Activated T-cell treated with anti-CD3 and anti-CD28 coated beads, Interleukin-2, amount 50 U/mL, for 24 hours (primary cell): ENCODE measurements around the gene RASGRF2.
"Not testable (repeated sequence)": the region's sequence is repeated elsewhere in the genome, so short reads cannot be mapped to it uniquely, and the experiment has no call there.

Experiments used
- DNase-seq: peaks from one replicate; pipeline ENCODE4 v3.0.0-alpha.2; 2020
- H3K27ac Mint-ChIP-seq: 2 replicates; pipeline ENCODE4 v1.8.0; 2020; ENCODE audit warnings: mild to moderate bottlenecking, mixed read lengths
- H3K27me3 Mint-ChIP-seq: 2 replicates; pipeline ENCODE4 v1.8.0; 2020; ENCODE audit warnings: mixed read lengths
- H3K36me3 Mint-ChIP-seq: 2 replicates; pipeline ENCODE4 v1.8.0; 2020; ENCODE audit warnings: low read depth, mixed read lengths
- H3K4me1 Mint-ChIP-seq: 2 replicates; pipeline ENCODE4 v1.8.0; 2020; ENCODE audit warnings: low read depth, mixed read lengths
- H3K4me3 Mint-ChIP-seq: 2 replicates; pipeline ENCODE4 v1.8.0; 2020; ENCODE audit warnings: mild to moderate bottlenecking, moderate library complexity, mixed read lengths
- H3K9me3 Mint-ChIP-seq: 2 replicates; pipeline ENCODE4 v1.8.0; 2020; ENCODE audit warnings: mixed read lengths

The RASGRF2 gene

GRCh38 chr5:81029736-81030135, 69.6 kb downstream of the RASGRF2 start:
- not testable (repeated sequence) for H3K36me3 Mint-ChIP-seq, DNase-seq, H3K4me3 Mint-ChIP-seq, H3K27ac Mint-ChIP-seq, H3K27me3 Mint-ChIP-seq
- H3K9me3 Mint-ChIP-seq, result peaks cover 11% of the 10 kb centered on the region
- H3K4me1 Mint-ChIP-seq, result peaks cover 45% of the 10 kb centered on the region

DNA sequence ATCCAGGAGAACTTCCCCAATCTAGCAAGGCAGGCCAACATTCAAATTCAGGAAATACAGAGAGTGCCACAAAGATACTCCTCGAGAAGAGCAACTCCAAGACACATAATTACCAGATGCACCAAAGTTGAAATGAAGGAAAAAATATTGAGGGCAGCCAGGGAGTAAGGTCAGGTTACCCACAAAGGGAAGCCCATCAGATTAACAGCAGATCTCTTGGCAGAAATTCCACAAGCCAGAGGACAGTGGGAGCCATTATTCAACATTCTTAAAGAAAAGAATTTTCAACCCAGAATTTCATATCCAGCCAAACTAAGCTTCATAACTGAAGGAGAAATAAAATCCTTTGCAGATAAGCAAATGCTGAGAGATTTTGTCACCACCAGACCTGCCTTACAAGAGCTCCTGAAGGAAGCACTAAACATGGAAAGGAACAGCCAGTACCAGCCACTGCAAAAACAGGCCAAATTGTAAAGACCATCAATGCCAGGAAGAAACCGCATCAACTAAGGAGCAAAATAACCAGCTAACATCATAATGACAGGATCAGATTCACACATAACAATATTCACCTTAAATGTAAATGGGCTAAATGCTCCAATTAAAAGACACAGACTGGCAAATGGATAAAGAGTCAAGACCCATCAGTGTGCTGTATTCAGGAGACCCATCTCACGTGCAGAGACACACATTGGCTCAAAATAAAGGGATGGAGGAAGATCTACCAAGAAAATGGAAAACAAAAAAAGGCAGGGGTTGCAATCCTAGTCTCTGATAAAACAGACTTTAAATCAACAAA, 70.3 kb downstream of the RASGRF2 start:
- not testable (repeated sequence) for DNase-seq, H3K27ac Mint-ChIP-seq, H3K27me3 Mint-ChIP-seq, H3K4me3 Mint-ChIP-seq, H3K36me3 Mint-ChIP-seq
- peaks cover 11% of the 10 kb centered on the region for H3K9me3 Mint-ChIP-seq
- peaks cover 38% of the 10 kb centered on the region for H3K4me1 Mint-ChIP-seq

DNA sequence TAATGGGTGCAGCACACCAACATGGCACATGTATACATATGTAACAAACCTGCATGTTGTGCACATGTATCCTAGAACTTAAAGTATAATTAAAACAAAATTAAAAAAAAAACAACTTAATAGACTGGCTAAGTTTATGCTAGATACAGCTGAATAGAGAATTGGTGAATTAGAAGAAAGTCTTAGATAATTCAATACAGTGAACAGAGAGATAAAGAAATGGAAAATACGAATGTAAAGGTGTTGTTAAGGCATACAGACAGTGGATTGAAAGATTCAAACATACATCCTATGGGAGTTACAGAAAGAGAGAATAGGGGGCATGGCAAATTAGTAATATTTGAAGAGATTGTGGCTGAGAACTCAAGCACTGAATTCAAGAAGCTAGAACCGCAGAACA, 75.4 kb downstream of the RASGRF2 start:
- Mint-ChIP-seq H3K4me1 (peaks cover 15% of the 10 kb centered on the region), H3K27me3 (no peaks in the 10 kb centered on the region), H3K36me3 (no peaks in the 10 kb centered on the region), H3K4me3 (no peak overlapping the region), H3K9me3 (peaks cover 8% of the 10 kb centered on the region), H3K27ac (no peak overlapping the region)
- no peak for DNase-seq

GRCh38 chr5:81038495-81038894, 78.3 kb downstream of the RASGRF2 start:
- H3K27ac Mint-ChIP-seq, result no peak overlapping the region
- peaks cover 24% of the 10 kb centered on the region for H3K4me1 Mint-ChIP-seq
- H3K9me3 Mint-ChIP-seq, result peaks cover 6% of the 10 kb centered on the region
- H3K27me3 Mint-ChIP-seq, result no peaks in the 10 kb centered on the region
- DNase-seq, result no peak
- H3K36me3 Mint-ChIP-seq, result no peaks in the 10 kb centered on the region
- H3K4me3 Mint-ChIP-seq, result no peak overlapping the region

- no peak overlapping the region for H3K4me3 Mint-ChIP-seq
- H3K9me3 Mint-ChIP-seq, result no peaks in the 10 kb centered on the region
- peaks cover 28% of the 10 kb centered on the region for H3K36me3 Mint-ChIP-seq
- DNase-seq, result no peak
- no peak overlapping the region for H3K27ac Mint-ChIP-seq
- no peaks in the 10 kb centered on the region for H3K27me3 Mint-ChIP-seq
- H3K4me1 Mint-ChIP-seq, result peaks cover 42% of the 10 kb centered on the region
These were observed 84.7 kb downstream of the RASGRF2 start for GRCh38 chr5:81044868-81045267.

DNA sequence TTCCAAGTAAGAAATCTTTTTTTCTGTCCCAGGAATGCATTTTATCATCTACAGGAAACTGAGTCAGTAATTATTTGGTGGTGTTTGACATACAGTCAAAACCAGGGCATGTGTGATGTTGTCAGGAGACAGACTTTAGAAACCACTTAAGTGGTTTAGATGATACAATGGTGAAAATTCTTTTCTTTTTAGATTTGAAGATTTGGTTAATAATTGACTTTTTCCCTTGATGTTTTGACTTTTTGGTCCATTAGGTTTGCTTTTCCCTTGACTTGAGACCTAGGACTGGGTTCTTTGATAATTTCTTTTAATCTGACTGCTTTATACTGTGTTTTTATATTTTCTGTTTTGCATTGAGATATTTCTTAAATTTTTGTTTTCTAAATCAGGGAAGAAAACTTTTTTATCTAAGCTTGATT, 85.2 kb downstream of the RASGRF2 start:
- Mint-ChIP-seq H3K27me3 (no peaks in the 10 kb centered on the region), H3K4me3 (no peak overlapping the region), H3K9me3 (no peaks in the 10 kb centered on the region), H3K36me3 (peaks cover 30% of the 10 kb centered on the region), H3K4me1 (peaks cover 42% of the 10 kb centered on the region), H3K27ac (peak overlapping the region; percentile 31)
- DNase-seq, result no peak

DNA sequence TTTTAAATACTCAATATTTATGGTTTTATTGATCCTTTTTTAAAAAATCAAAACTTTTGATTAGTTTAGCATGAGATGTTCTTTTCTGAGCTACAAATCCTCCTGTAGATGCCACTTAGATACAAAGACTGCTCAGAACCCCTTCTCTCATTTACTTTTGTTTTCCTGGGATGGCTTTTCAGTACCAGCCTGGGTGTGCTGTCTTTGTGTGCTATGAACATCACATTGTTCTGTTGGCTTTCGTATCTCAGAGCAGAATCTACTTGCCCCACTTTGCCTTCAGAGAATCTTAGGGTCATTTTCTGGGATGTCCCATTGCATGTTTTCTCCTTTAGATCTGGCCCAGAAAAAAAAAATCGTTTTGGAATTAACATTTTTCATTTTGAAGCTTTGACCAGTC, 85.9 kb downstream of the RASGRF2 start:
- H3K4me1 Mint-ChIP-seq, result peaks cover 42% of the 10 kb centered on the region
- H3K27me3 Mint-ChIP-seq, result no peaks in the 10 kb centered on the region
- no peak overlapping the region for H3K4me3 Mint-ChIP-seq
- no peak overlapping the region for H3K27ac Mint-ChIP-seq
- H3K9me3 Mint-ChIP-seq, result no peaks in the 10 kb centered on the region
- peaks cover 32% of the 10 kb centered on the region for H3K36me3 Mint-ChIP-seq
- no peak for DNase-seq

DNA sequence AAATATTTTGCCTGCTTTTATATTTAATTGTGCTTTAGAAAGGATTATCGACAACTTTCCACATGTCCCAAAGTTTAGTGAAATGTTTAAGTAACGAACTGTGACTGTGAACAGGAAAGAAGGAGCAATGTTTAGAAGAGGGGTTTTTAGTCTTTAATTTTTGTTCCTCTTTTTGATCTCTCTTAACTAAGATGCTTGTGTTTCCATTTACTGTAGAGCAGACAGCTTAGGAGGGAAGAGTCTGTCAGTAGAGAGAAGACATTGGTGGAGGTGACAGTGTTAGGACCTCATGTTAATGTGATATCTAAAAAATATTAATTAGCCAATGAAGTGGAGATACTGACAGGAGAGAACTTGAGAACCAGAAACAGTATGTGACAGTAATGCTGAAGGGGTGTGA, 92.2 kb downstream of the RASGRF2 start:
- Mint-ChIP-seq H3K4me1 (peaks cover 18% of the 10 kb centered on the region), H3K36me3 (peaks cover 23% of the 10 kb centered on the region), H3K27ac (no peak overlapping the region), H3K4me3 (no peak overlapping the region), H3K9me3 (no peaks in the 10 kb centered on the region), H3K27me3 (no peaks in the 10 kb centered on the region)
- DNase-seq, result no peak

GRCh38 chr5:81053282-81053681, 93.1 kb downstream of the RASGRF2 start:
- H3K9me3 Mint-ChIP-seq, result not testable (repeated sequence)
- peaks cover 13% of the 10 kb centered on the region for H3K4me1 Mint-ChIP-seq

DNA sequence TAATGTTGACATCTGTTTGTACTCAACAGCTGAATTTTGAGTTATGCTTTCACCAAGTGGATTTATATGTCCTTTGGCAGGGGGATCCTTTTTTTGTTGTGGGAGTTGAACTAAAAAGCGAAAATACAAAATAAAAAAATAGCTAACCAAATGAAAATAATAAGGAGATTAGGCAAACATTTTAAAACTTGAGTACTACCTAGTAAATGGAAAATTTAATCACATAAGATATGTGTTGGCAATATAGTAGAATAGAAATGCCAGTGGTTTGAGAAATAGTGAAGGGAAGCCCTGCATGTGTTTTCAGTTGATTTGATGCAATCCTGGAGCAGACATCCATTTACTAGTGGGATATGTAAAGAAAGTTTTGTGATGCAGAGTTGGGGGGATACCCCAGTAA, 98.0 kb downstream of the RASGRF2 start:
- DNase-seq, result no peak
- Mint-ChIP-seq H3K4me3 (no peak overlapping the region), H3K9me3 (no peaks in the 10 kb centered on the region), H3K27me3 (no peaks in the 10 kb centered on the region), H3K27ac (no peak overlapping the region), H3K36me3 (peaks cover 29% of the 10 kb centered on the region), H3K4me1 (peaks cover 25% of the 10 kb centered on the region)

More at GRCh38 chr5:81053282-81053681, 93.1 kb downstream of the RASGRF2 start:
- not testable (repeated sequence) for H3K27me3 Mint-ChIP-seq, H3K4me3 Mint-ChIP-seq, H3K27ac Mint-ChIP-seq, DNase-seq
- H3K36me3 Mint-ChIP-seq, result peaks cover 19% of the 10 kb centered on the region

GRCh38 chr5:81065492-81065891, 105.3 kb downstream of the RASGRF2 start:
- Mint-ChIP-seq H3K36me3 (peaks cover 55% of the 10 kb centered on the region), H3K27me3 (no peaks in the 10 kb centered on the region), H3K4me3 (no peak overlapping the region), H3K27ac (no peak overlapping the region), H3K4me1 (peaks cover 27% of the 10 kb centered on the region), H3K9me3 (no peaks in the 10 kb centered on the region)
- no peak for DNase-seq

GRCh38 chr5:81066102-81066501, 105.9 kb downstream of the RASGRF2 start:
- peaks cover 23% of the 10 kb centered on the region for H3K4me1 Mint-ChIP-seq
- H3K27me3 Mint-ChIP-seq, result no peaks in the 10 kb centered on the region
- peaks cover 57% of the 10 kb centered on the region for H3K36me3 Mint-ChIP-seq
- no peaks in the 10 kb centered on the region for H3K9me3 Mint-ChIP-seq
- H3K4me3 Mint-ChIP-seq, result no peak overlapping the region
- DNase-seq, result no peak
- no peak overlapping the region for H3K27ac Mint-ChIP-seq

GRCh38 chr5:81067406-81067805, 107.2 kb downstream of the RASGRF2 start:
- no peaks in the 10 kb centered on the region for H3K27me3 Mint-ChIP-seq
- no peak overlapping the region for H3K4me3 Mint-ChIP-seq
- DNase-seq, result no peak
- H3K9me3 Mint-ChIP-seq, result no peaks in the 10 kb centered on the region
- H3K27ac Mint-ChIP-seq, result no peak overlapping the region
- H3K4me1 Mint-ChIP-seq, result peaks cover 21% of the 10 kb centered on the region
- peaks cover 59% of the 10 kb centered on the region for H3K36me3 Mint-ChIP-seq

DNA sequence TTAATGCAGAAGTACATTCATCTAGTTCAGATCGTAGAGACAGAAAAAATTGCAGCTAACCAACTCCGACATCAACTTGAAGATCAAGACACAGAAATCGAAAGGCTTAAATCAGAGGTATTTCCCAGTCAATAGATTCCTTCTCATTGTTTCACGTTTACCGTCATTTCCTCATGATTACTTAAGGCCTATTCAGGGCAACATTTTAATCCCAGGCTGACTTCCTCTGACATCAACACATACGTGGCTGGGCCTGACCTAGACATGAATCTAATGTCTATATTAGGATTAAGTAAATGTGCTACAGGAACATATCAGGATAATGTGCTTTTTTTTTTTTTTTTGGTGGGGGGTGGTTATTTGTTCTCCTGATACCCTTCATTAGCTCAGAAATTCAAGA, 107.9 kb downstream of the RASGRF2 start:
- no peak overlapping the region for H3K4me3 Mint-ChIP-seq
- H3K36me3 Mint-ChIP-seq, result peaks cover 57% of the 10 kb centered on the region
- H3K27me3 Mint-ChIP-seq, result no peaks in the 10 kb centered on the region
- no peak overlapping the region for H3K27ac Mint-ChIP-seq
- DNase-seq, result no peak
- H3K9me3 Mint-ChIP-seq, result no peaks in the 10 kb centered on the region
- peaks cover 18% of the 10 kb centered on the region for H3K4me1 Mint-ChIP-seq

DNA sequence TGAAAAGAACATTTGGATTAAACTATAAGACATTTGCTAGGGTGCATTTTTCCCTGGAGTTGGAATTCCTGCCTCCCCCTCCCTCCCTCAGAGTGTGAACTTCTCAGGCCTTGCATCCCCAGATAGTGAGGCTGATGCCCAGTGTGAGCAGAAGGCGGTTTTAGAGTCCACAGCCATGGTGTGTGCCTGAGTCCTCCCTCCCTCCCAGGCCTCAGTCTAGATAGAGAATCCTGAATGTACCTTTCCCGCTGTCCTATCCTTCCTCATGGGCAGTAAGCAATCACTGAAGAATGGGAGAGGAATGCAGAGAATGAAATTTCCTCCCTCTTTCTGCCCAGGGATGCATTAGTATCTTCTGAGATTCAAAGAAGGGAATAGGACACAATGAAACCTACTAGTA, 108.5 kb downstream of the RASGRF2 start:
- DNase-seq, result no peak
- peaks cover 57% of the 10 kb centered on the region for H3K36me3 Mint-ChIP-seq
- peaks cover 18% of the 10 kb centered on the region for H3K4me1 Mint-ChIP-seq
- H3K4me3 Mint-ChIP-seq, result no peak overlapping the region
- no peaks in the 10 kb centered on the region for H3K9me3 Mint-ChIP-seq
- no peaks in the 10 kb centered on the region for H3K27me3 Mint-ChIP-seq
- no peak overlapping the region for H3K27ac Mint-ChIP-seq
